SH-SY5Y (cell line): ENCODE results near the gene GPR176.

ENCODE experiments used
- GATA2 ChIP-seq: IDR thresholded peaks from 2 replicates; pipeline ENCODE4 v1.6.1; 2011; ENCODE audit warnings: mild to moderate bottlenecking, low read depth, low read length
- GATA3 ChIP-seq: IDR thresholded peaks from 2 replicates; pipeline ENCODE4 v1.6.1; 2011; ENCODE audit warnings: low read depth, mild to moderate bottlenecking, low read length, moderate library complexity

DNA sequence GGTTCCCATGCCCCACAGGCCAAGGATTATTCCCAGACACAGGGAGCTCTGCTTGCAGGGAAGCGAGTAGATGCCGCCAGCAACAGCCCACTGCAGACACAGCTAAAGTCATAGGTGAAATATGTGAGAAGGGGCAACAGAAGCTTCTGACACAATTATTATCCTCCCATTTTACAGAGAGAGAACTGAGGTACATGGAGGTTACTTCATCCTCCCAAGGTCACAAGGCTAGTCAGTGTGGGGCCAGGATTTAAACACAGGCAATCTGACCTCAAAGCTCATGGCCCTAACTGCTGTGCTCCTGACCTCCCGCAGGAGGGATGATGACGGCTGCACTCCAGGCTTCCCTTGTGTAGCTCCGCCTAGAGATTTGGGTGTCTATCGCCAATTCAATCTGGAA lies 121.7 kb downstream of the GPR176 start:
- no peak for TF ChIP-seq GATA3
- TF ChIP-seq GATA2: no peak
